HCT116 (cell line): Measurements from ENCODE around the gene PEX10. TPM values are rescaled to one million over a fixed set of nuclear protein-coding genes. Genes with fewer than 3 reads are reported as not detected.

Source experiments
- ATAC-seq: fragments of 200-7000 bp; cut with Tn5 transposase; 2 replicates; pipeline ENCODE4 v1.9.1; 2020; ENCODE audit warnings: mild to moderate bottlenecking, moderate library complexity
- BruUV-seq: library from RNA; stranded (reverse); fragments of 400-500 nt; replicated peaks from 2 replicates; lab custom pipeline; 2021; lab: Mats Ljungman, UMichigan
- CTCF ChIA-PET: fragments of 300-600 bp; sonication (Branson Sonifier 250); formaldehyde crosslinking; loops from one replicate; lab custom pipeline; 2021; ENCODE audit warnings: antibody characterized with exemption; lab: Charles Lee
- POLR2A ChIA-PET: fragments of 300-600, 350-600 bp; sonication (Branson Sonifier 250); formaldehyde crosslinking; loops from one replicate; lab custom pipeline; 2021; ENCODE audit warnings: antibody characterized with exemption; lab: Charles Lee
- RAD21 ChIA-PET, 2 experiments: fragments of 300-600 bp; sonication (Branson Sonifier 250); formaldehyde crosslinking; loops; one replicate each; lab custom pipeline; 2023; ENCODE audit warnings: low total read pairs in 2 of 2; ENCODE audit not compliant: uncharacterized antibody in 2 of 2, unreplicated experiment in 2 of 2, low non-redundant PET in 1 of 2; lab: Charles Lee
- DNase-seq: peaks from one replicate; pipeline ENCODE4 v3.0.0-alpha.2; 2010; ENCODE audit warnings: low read depth, low spot score
- H2AFZ ChIP-seq: fragments of 200-600 bp; shearing (Covaris generic), sonication (generic); 2 replicates; pipeline ENCODE4 v1.6.1; 2017; ENCODE audit warnings: low read depth, mixed run types, mixed read lengths, antibody characterized with exemption, low read length; ENCODE audit not compliant: poor library complexity, severe bottlenecking
- H3K27ac ChIP-seq: 2 replicates; pipeline ENCODE4 v1.5.1; 2012; ENCODE audit warnings: low read depth, low read length
- H3K27me3 ChIP-seq: fragments of 200-600 bp; sonication (generic); 2 replicates; pipeline ENCODE4 v1.6.1; 2016; ENCODE audit warnings: mixed run types, low read length, mixed read lengths; ENCODE audit not compliant: insufficient read depth
- H3K36me3 ChIP-seq, 2 experiments: fragments of 200-500 bp in 1 of 2; fragments of 200-600 bp in 1 of 2; sonication (Bioruptor generic) in 1 of 2; sonication (generic) in 1 of 2; 2 replicates each; pipeline versions ENCODE4 v1.5.1 to v1.6.1; 2014 to 2016; ENCODE audit warnings: low read length in 2 of 2, inconsistent platforms in 1 of 2, mixed read lengths in 1 of 2, mixed run types in 1 of 2; ENCODE audit not compliant: insufficient read depth in 2 of 2, control insufficient read depth in 1 of 2
- H3K4me1 ChIP-seq, 2 experiments: fragments of 200-600 bp in 1 of 2; sonication (generic) in 1 of 2; 2 replicates each; pipeline versions ENCODE4 v1.5.1 to v1.6.1; 2012 to 2017; ENCODE audit warnings: low read length in 2 of 2, inconsistent platforms in 1 of 2, mild to moderate bottlenecking in 1 of 2, mixed read lengths in 1 of 2, mixed run types in 1 of 2, moderate library complexity in 1 of 2; ENCODE audit not compliant: insufficient read depth in 2 of 2, control insufficient read depth in 1 of 2
- H3K4me2 ChIP-seq: fragments of 200-600 bp; sonication (generic); 2 replicates; pipeline ENCODE4 v1.6.1; 2017; ENCODE audit warnings: mixed run types, low read length, mixed read lengths
- H3K4me3 ChIP-seq, 2 experiments: fragments of 200-600 bp in 1 of 2; sonication (generic) in 1 of 2; replicated peaks in 1 of 2; 2 replicates each; pipeline ENCODE4 v1.5.1; 2011 to 2016; ENCODE audit warnings: low read length in 2 of 2, control low read depth in 1 of 2, low read depth in 1 of 2, mild to moderate bottlenecking in 1 of 2, mixed read lengths in 1 of 2, mixed run types in 1 of 2
- H3K79me2 ChIP-seq: fragments of 200-600 bp; sonication (generic); 2 replicates; pipeline ENCODE4 v1.6.1; 2017; ENCODE audit warnings: mild to moderate bottlenecking, mixed run types, low read length, moderate library complexity, mixed read lengths; ENCODE audit not compliant: insufficient read depth
- H3K9ac ChIP-seq: fragments of 200-600 bp; sonication (generic); 2 replicates; pipeline ENCODE4 v1.6.1; 2016; ENCODE audit warnings: low read length, mixed read lengths
- H3K9me2 ChIP-seq: fragments of 200-600 bp; sonication (generic), shearing (Covaris generic); 2 replicates; pipeline ENCODE4 v1.6.1; 2017; ENCODE audit warnings: mixed run types, mild to moderate bottlenecking, moderate library complexity; ENCODE audit not compliant: insufficient read depth
- H3K9me3 ChIP-seq, 2 experiments: fragments of 200-500 bp in 1 of 2; fragments of 200-600 bp in 1 of 2; sonication (Bioruptor generic) in 1 of 2; sonication (generic) in 1 of 2; 2 replicates each; pipeline ENCODE4 v1.6.1; 2014 to 2017; ENCODE audit warnings: low read length in 2 of 2, mixed read lengths in 2 of 2, inconsistent platforms in 1 of 2, low read depth in 1 of 2, mild to moderate bottlenecking in 1 of 2, mixed run types in 1 of 2, moderate library complexity in 1 of 2; ENCODE audit not compliant: control insufficient read depth in 1 of 2, insufficient read depth in 1 of 2
- H4K20me1 ChIP-seq: fragments of 200-600 bp; sonication (generic), shearing (Covaris generic); 2 replicates; pipeline ENCODE4 v1.6.1; 2017; ENCODE audit warnings: mixed run types, mild to moderate bottlenecking, moderate library complexity; ENCODE audit not compliant: insufficient read depth
- CBX3 ChIP-seq: IDR thresholded peaks from 2 replicates; pipeline ENCODE4 v1.6.1; 2012; ENCODE audit warnings: low read depth
- CEBPB ChIP-seq: IDR thresholded peaks from 2 replicates; pipeline ENCODE4 v1.6.1; 2012; ENCODE audit warnings: low read depth
- EGR1 ChIP-seq: IDR thresholded peaks from 2 replicates; pipeline ENCODE4 v1.6.1; 2012; ENCODE audit warnings: low read depth
- ELF1 ChIP-seq: IDR thresholded peaks from 2 replicates; pipeline ENCODE4 v1.6.1; 2012; ENCODE audit warnings: low read depth, borderline replicate concordance
- EZH2 ChIP-seq: fragments of 200-600 bp; sonication (generic); IDR thresholded peaks from 2 replicates; pipeline ENCODE4 v1.6.1; 2017; ENCODE audit warnings: antibody characterized with exemption, mixed run types
- EZH2phosphoT487 ChIP-seq: fragments of 200-600 bp; IDR thresholded peaks from 2 replicates; pipeline ENCODE4 v1.6.1; 2018; ENCODE audit warnings: antibody characterized with exemption, borderline replicate concordance
- FOSL1 ChIP-seq: IDR thresholded peaks from 2 replicates; pipeline ENCODE4 v1.6.1; 2012; ENCODE audit warnings: low read depth
- JUND ChIP-seq: IDR thresholded peaks from 2 replicates; pipeline ENCODE4 v1.6.1; 2012
- POLR2A ChIP-seq: IDR thresholded peaks from 2 replicates; pipeline ENCODE4 v1.7.0; 2011; ENCODE audit warnings: borderline replicate concordance; ENCODE audit not compliant: insufficient read depth, insufficient read length; ENCODE audit errors: extremely low read depth
- POLR2AphosphoS5 ChIP-seq: IDR thresholded peaks from 2 replicates; pipeline ENCODE4 v1.6.1; 2011; ENCODE audit warnings: mild to moderate bottlenecking, low read depth, low read length, moderate library complexity
- SIN3A ChIP-seq: IDR thresholded peaks from 2 replicates; pipeline ENCODE4 v1.6.1; 2012; ENCODE audit warnings: low read depth
- SP1 ChIP-seq: IDR thresholded peaks from 2 replicates; pipeline ENCODE4 v1.6.1; 2012; ENCODE audit warnings: low read depth
- TCF7L2 ChIP-seq: IDR thresholded peaks from 2 replicates; pipeline ENCODE4 v1.7.0; 2011; ENCODE audit warnings: borderline replicate concordance, inconsistent platforms; ENCODE audit not compliant: insufficient read depth, insufficient read length; ENCODE audit errors: extremely low read depth
- YY1 ChIP-seq: IDR thresholded peaks from 2 replicates; pipeline ENCODE4 v1.6.1; 2011; ENCODE audit warnings: low read length, low read depth, moderate library complexity, mild to moderate bottlenecking; ENCODE audit not compliant: insufficient replicate concordance; ENCODE audit errors: extremely low read depth
- ZFX ChIP-seq: fragments of 450-650 bp; IDR thresholded peaks from 2 replicates; pipeline ENCODE4 v1.6.1; 2017
- ZNF274 ChIP-seq: fragments of 200-500 bp; sonication (Bioruptor generic); IDR thresholded peaks from 2 replicates; pipeline ENCODE4 v1.6.1; 2014; ENCODE audit warnings: mild to moderate bottlenecking, low read depth, low read length, inconsistent platforms
- intact Hi-C: fragments of 100-400 bp; cut with micrococcal nuclease; formaldehyde crosslinking; loops from 2 replicates; pipeline ENCODE4 v1.10.0; 2022
- total RNA-seq: library from RNA; stranded (reverse); gene quantifications from one replicate; pipeline ENCODE4 v1.2.1, GENCODE V29; 2021; ENCODE audit not compliant: unreplicated experiment
- TF ChIP-seq, protein P1 (sequence below): IDR thresholded peaks from 2 replicates; pipeline ENCODE4 v1.6.1; 2012
- TF ChIP-seq, protein P2 (sequence below): IDR thresholded peaks from 2 replicates; pipeline ENCODE4 v1.6.1; 2011; ENCODE audit warnings: mild to moderate bottlenecking, low read length, moderate library complexity; ENCODE audit not compliant: insufficient replicate concordance; ENCODE audit errors: extremely low read depth
- TF ChIP-seq, protein P3 (sequence below): IDR thresholded peaks from 2 replicates; pipeline ENCODE4 v1.6.1; 2012; ENCODE audit warnings: low read depth
- TF ChIP-seq, protein P4 (sequence below), 3 experiments: fragments of 200-600 bp in 1 of 3; sonication (generic) in 1 of 3; IDR thresholded peaks in 2 of 3; conservative IDR thresholded peaks in 1 of 3; 2 replicates each; pipeline ENCODE4 v1.5.1; 2012 to 2017; ENCODE audit warnings: low read depth in 2 of 3, low read length in 2 of 3, antibody characterized with exemption in 1 of 3, borderline replicate concordance in 1 of 3, control low read depth in 1 of 3, mild to moderate bottlenecking in 1 of 3, mixed read lengths in 1 of 3, mixed run types in 1 of 3, moderate library complexity in 1 of 3; ENCODE audit not compliant: insufficient read depth in 1 of 3

PEX10 gene
- total RNA-seq, 1 experiment from 2014 or later = 27.9 TPM

DNA sequence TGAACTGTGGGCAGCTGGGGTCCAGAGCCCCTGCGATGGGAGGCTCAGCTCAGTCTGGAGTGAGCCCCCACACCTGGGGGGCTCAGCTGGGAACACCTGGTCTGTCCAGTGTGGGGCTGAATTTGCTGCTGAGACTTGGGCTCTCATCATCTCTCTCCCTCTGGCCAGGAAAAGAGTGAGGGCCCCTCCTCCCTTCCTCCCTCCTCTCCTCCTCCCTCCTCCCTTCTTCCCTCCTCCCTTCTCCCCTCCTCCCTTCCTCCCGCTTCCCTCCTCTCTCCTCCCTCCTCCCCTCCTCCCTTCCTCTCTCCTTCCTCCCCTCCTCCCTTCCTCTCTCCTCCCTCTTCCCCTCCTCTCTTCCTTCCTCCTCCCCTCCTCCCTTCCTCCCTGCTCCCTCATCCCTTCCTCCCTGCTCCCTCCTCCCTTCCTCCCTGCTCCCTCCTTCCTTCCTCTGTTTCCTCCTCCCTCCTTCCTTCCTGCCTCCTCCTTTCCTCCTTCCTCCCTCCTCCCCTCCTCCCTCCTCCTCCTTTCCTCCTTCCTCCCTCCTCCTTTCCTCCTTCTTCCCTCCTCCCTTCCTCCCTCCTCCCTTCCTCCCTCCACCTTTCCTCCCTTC is 23.5 kb upstream of the PEX10 start:
- Histone ChIP-seq H3K4me1 (no peaks in the 10 kb centered on the region), H3K9ac (no peak overlapping the region), H3K27me3 (peaks cover 7% of the 10 kb centered on the region; the same call in 1 of the 2 replicates), H3K27ac (no peak overlapping the region), H3K4me3 (no peak overlapping the region), H4K20me1 (no peaks in the 10 kb centered on the region), H3K9me3 (no peaks in the 10 kb centered on the region), H3K9me2 (no peaks in the 10 kb centered on the region), H2AFZ (no peak overlapping the region), H3K79me2 (no peaks in the 10 kb centered on the region), H3K4me2 (no peak overlapping the region), H3K36me3 (no peaks in the 10 kb centered on the region)
- ATAC-seq (no peak), DNase-seq (no peak)
- CTCF ChIA-PET = no interaction called here
- no TSS peak for BruUV-seq
- TF ChIP-seq JUND (no peak), YY1 (no peak), EZH2 (no peak), SIN3A (no peak), ZNF274 (no peak), SP1 (no peak), POLR2AphosphoS5 (no peak), ELF1 (no peak), CEBPB (no peak), TCF7L2 (no peak), FOSL1 (no peak), POLR2A (no peak), EZH2phosphoT487 (no peak), EGR1 (no peak), CBX3 (no peak), ZFX (no peak)
- TF ChIP-seq, protein P1, sequence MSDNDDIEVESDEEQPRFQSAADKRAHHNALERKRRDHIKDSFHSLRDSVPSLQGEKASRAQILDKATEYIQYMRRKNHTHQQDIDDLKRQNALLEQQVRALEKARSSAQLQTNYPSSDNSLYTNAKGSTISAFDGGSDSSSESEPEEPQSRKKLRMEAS = no peak
- TF ChIP-seq, protein P2, sequence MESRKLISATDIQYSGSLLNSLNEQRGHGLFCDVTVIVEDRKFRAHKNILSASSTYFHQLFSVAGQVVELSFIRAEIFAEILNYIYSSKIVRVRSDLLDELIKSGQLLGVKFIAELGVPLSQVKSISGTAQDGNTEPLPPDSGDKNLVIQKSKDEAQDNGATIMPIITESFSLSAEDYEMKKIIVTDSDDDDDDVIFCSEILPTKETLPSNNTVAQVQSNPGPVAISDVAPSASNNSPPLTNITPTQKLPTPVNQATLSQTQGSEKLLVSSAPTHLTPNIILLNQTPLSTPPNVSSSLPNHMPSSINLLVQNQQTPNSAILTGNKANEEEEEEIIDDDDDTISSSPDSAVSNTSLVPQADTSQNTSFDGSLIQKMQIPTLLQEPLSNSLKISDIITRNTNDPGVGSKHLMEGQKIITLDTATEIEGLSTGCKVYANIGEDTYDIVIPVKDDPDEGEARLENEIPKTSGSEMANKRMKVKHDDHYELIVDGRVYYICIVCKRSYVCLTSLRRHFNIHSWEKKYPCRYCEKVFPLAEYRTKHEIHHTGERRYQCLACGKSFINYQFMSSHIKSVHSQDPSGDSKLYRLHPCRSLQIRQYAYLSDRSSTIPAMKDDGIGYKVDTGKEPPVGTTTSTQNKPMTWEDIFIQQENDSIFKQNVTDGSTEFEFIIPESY = no peak
- TF ChIP-seq, protein P3, sequence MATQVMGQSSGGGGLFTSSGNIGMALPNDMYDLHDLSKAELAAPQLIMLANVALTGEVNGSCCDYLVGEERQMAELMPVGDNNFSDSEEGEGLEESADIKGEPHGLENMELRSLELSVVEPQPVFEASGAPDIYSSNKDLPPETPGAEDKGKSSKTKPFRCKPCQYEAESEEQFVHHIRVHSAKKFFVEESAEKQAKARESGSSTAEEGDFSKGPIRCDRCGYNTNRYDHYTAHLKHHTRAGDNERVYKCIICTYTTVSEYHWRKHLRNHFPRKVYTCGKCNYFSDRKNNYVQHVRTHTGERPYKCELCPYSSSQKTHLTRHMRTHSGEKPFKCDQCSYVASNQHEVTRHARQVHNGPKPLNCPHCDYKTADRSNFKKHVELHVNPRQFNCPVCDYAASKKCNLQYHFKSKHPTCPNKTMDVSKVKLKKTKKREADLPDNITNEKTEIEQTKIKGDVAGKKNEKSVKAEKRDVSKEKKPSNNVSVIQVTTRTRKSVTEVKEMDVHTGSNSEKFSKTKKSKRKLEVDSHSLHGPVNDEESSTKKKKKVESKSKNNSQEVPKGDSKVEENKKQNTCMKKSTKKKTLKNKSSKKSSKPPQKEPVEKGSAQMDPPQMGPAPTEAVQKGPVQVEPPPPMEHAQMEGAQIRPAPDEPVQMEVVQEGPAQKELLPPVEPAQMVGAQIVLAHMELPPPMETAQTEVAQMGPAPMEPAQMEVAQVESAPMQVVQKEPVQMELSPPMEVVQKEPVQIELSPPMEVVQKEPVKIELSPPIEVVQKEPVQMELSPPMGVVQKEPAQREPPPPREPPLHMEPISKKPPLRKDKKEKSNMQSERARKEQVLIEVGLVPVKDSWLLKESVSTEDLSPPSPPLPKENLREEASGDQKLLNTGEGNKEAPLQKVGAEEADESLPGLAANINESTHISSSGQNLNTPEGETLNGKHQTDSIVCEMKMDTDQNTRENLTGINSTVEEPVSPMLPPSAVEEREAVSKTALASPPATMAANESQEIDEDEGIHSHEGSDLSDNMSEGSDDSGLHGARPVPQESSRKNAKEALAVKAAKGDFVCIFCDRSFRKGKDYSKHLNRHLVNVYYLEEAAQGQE = no peak
- TF ChIP-seq, protein P4, sequence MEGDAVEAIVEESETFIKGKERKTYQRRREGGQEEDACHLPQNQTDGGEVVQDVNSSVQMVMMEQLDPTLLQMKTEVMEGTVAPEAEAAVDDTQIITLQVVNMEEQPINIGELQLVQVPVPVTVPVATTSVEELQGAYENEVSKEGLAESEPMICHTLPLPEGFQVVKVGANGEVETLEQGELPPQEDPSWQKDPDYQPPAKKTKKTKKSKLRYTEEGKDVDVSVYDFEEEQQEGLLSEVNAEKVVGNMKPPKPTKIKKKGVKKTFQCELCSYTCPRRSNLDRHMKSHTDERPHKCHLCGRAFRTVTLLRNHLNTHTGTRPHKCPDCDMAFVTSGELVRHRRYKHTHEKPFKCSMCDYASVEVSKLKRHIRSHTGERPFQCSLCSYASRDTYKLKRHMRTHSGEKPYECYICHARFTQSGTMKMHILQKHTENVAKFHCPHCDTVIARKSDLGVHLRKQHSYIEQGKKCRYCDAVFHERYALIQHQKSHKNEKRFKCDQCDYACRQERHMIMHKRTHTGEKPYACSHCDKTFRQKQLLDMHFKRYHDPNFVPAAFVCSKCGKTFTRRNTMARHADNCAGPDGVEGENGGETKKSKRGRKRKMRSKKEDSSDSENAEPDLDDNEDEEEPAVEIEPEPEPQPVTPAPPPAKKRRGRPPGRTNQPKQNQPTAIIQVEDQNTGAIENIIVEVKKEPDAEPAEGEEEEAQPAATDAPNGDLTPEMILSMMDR (IDR thresholded peaks at IDR 0.05 in 2 of 3, conservative IDR thresholded peaks at IDR 0.05 in 1 of 3; ENCODE audit: borderline replicate concordance in 1 of 3, insufficient read depth in 1 of 3, low read depth in 2 of 3, low read length in 2 of 3) = no peak
- POLR2A ChIA-PET = no interaction called here
- intact Hi-C loops = no loop called here
- RAD21 ChIA-PET = no interaction called here
